Thoracic aorta (tissue), 2 donors: ENCODE results near the gene DNAJC16. TPM values are rescaled to one million over a fixed set of nuclear protein-coding genes. Genes with fewer than 3 reads are reported as not detected.

Source experiments
- ATAC-seq: fragments of 150-250 bp; one replicate; pipeline ENCODE4 v1.8.0; 2017; ENCODE audit warnings: low read depth; ENCODE audit not compliant: insufficient number of reproducible peaks, low FRiP score
- DNase-seq: peaks from one replicate; pipeline ENCODE4 v3.0.0-alpha.2; 2020; ENCODE audit warnings: low spot score
- H3K27ac ChIP-seq, 2 donors: fragments of 200-600 bp; sonication (generic); 1 replicate in 1 of 2; 2 replicates in 1 of 2; pipeline ENCODE4 v1.5.1; 2016; ENCODE audit warnings: mild to moderate bottlenecking in 2 of 2, moderate library complexity in 2 of 2
- H3K27me3 ChIP-seq: fragments of 200-600 bp; sonication (generic); replicated peaks from 2 replicates; pipeline ENCODE4 v1.6.0; 2016; ENCODE audit warnings: mild to moderate bottlenecking; ENCODE audit not compliant: insufficient read depth
- H3K36me3 ChIP-seq: fragments of 200-600 bp; sonication (generic); one replicate; pipeline ENCODE4 v1.5.1; 2016
- H3K4me1 ChIP-seq, 2 donors: fragments of 200-600 bp; sonication (generic); 1 replicate in 1 of 2; 2 replicates in 1 of 2; pipeline versions ENCODE4 v1.5.1 to v1.6.0; 2016; ENCODE audit warnings: low read depth in 2 of 2, mild to moderate bottlenecking in 1 of 2; ENCODE audit not compliant: control insufficient read depth in 1 of 2
- H3K4me3 ChIP-seq: fragments of 200-600 bp; sonication (generic); 2 replicates; pipeline ENCODE4 v1.5.1; 2016; ENCODE audit warnings: mild to moderate bottlenecking
- H3K9me3 ChIP-seq: fragments of 200-600 bp; sonication (generic); 2 replicates; pipeline ENCODE4 v1.5.1; 2016
- CTCF ChIP-seq: fragments of 200-600 bp; sonication (generic); IDR thresholded peaks from one replicate; pipeline ENCODE4 v1.5.1; 2019; ENCODE audit warnings: antibody characterized with exemption
- total RNA-seq, 2 donors: library from RNA; depleted of rRNA; stranded (reverse); fragments of >200 nt; gene quantifications; one replicate each; pipeline versions ENCODE4 v1.1.0 to v1.2.3, GENCODE V29; 2016

Gene DNAJC16
- total RNA-seq, 2 donors from 2014 or later, result 14.1 to 28.6 TPM

GRCh38 chr1:15623435-15623834 lies 96.8 kb downstream of the DNAJC16 start:
- DNase-seq, result no peak
- no peak overlapping the region for H3K4me3 ChIP-seq
- H3K36me3 ChIP-seq, result peaks cover 10% of the 10 kb centered on the region
- no peak for ATAC-seq
- no peaks in the 10 kb centered on the region for H3K27me3 ChIP-seq
- peaks cover 15 to 50% of the 10 kb centered on the region in 2 donors for H3K4me1 ChIP-seq
- H3K9me3 ChIP-seq, result no peaks in the 10 kb centered on the region
- TF ChIP-seq CTCF, result no peak
- no peak overlapping the region for H3K27ac ChIP-seq

GRCh38 chr1:15624133-15624714 lies 97.6 kb downstream of the DNAJC16 start:
- no peak for TF ChIP-seq CTCF
- Histone ChIP-seq H3K4me1 (peaks cover 11 to 42% of the 10 kb centered on the region in 2 donors), H3K27me3 (no peaks in the 10 kb centered on the region), H3K9me3 (no peaks in the 10 kb centered on the region), H3K27ac (no peak overlapping the region), H3K4me3 (no peak overlapping the region), H3K36me3 (peaks cover 10% of the 10 kb centered on the region)
- ATAC-seq, result no peak
- no peak for DNase-seq

- ATAC-seq (no peak), DNase-seq (no peak)
- TF ChIP-seq CTCF, result no peak
- H3K4me3 ChIP-seq, result no peak overlapping the region
- no peaks in the 10 kb centered on the region for H3K27me3 ChIP-seq
- H3K4me1 ChIP-seq, result peaks cover 3 to 31% of the 10 kb centered on the region in 2 donors
- peaks cover 10% of the 10 kb centered on the region for H3K36me3 ChIP-seq
- H3K27ac ChIP-seq, result no peak overlapping the region
- no peaks in the 10 kb centered on the region for H3K9me3 ChIP-seq
Measured at GRCh38 chr1:15625056-15625917, 98.6 kb downstream of the DNAJC16 start.

Other genes with a start within 250 kb of the DNAJC16 start
- gene EFHD2, start 117.0 kb upstream of the DNAJC16 start, total RNA-seq, result 10 to 100 TPM; 36.0 to 71.3 TPM
- gene CTRC, start 88.4 kb upstream of the DNAJC16 start, total RNA-seq, result under 1 TPM in 1 of 2 donors, not detected in 1; 0.95 TPM
- not detected for gene CELA2A, start 70.1 kb upstream of the DNAJC16 start, total RNA-seq
- not detected for gene CELA2B, start 50.7 kb upstream of the DNAJC16 start, total RNA-seq
- gene CASP9, start 2.6 kb upstream of the DNAJC16 start, total RNA-seq, result 10 to 100 TPM; 14.2 to 18.8 TPM
- gene AGMAT, start 58.2 kb downstream of the DNAJC16 start, total RNA-seq, result under 1 TPM in 1 of 2 donors, not detected in 1; 0.21 TPM
- gene DDI2, start 90.6 kb downstream of the DNAJC16 start, total RNA-seq, result 10 to 100 TPM; 19.6 to 37.5 TPM
- gene PLEKHM2, start 157.5 kb downstream of the DNAJC16 start, total RNA-seq, result 10 to 100 TPM; 53.7 to 74.6 TPM
- 1 to 10 TPM; 2.4 to 7.5 TPM for gene SLC25A34, start 209.4 kb downstream of the DNAJC16 start, total RNA-seq
- not detected for gene TMEM82, start 215.7 kb downstream of the DNAJC16 start, total RNA-seq
- gene FBLIM1, start 231.9 kb downstream of the DNAJC16 start, total RNA-seq, result 100 to 1,000 TPM; 731 to 997 TPM